G401 (cell line): ENCODE data around the gene ALG14. TPM values are rescaled to one million over a fixed set of nuclear protein-coding genes. Genes with fewer than 3 reads are reported as not detected.
A peak's percentile ranks its signal among the peaks of the same experiment; 100 is the strongest.
"Not testable (repeated sequence)": the region's sequence is repeated elsewhere in the genome, so short reads cannot be mapped to it uniquely, and the experiment has no call there.

Experiments used
- DNase-seq: peaks from one replicate; pipeline ENCODE4 v3.0.0-alpha.2; 2015; ENCODE audit warnings: low spot score
- in situ Hi-C: cut with HindIII; loops from 2 replicates; pipeline ENCODE4 v1.10.0; 2016; ENCODE audit warnings: low sequenced_read_pairs, mixed read lengths
- total RNA-seq: library from RNA; depleted of rRNA; stranded (reverse); fragments of >200 nt; shearing (Covaris generic); gene quantifications from 2 replicates; pipeline ENCODE4 v1.2.3, GENCODE V29; 2014

The ALG14 gene
- total RNA-seq, 1 experiment from 2014 or later: 1.8 TPM

GRCh38 chr1:95049935-95050334 is 22.8 kb downstream of the ALG14 start:
- in situ Hi-C loops: no loop called here

DNA sequence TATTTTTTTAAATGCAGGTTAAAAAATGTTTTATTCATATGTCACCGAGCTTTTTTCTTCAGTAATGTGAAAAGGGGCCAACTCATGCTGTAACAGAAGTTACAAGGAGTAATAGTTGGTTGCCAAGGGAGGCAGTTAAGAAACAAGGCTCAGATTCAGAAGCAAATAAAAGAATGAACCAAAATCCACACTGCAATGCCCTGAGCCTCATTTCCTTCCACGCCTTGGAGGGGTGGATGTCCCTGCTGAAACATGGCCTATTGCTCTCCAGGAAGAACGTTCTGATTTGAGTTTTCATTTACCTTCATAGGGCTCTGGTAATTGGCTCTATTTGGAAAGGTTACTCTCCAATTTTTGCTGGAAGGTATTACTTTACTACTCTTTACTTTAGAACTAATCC is 24.4 kb downstream of the ALG14 start:
- DNase-seq: no peak
- in situ Hi-C loops: no loop called here

More at GRCh38 chr1:95049935-95050334, 22.8 kb downstream of the ALG14 start:
- DNase-seq: no peak

- DNase-seq, in situ Hi-C loops: not testable (repeated sequence)
Observed at GRCh38 chr1:95047624-95048023, 25.1 kb downstream of the ALG14 start.

DNA sequence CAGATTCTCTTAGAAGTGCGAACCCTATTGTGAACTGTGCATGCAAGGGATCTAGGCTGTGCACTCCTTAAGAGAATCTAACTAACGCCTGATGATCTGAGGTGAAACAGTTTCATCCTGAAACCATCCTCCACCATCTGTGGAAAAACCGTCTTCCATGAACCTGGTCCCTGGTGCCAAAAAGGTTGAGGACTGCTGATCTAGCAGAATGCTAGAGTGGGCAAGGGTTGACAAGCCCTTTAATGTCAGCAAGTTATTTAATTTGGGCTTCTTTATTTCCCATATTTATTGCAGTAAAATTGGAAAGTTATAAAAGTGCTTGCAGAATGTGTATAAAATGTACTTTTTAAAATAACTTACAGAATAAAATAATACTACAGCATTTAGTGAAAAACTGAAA is 26.4 kb downstream of the ALG14 start:
- no peak for DNase-seq
- in situ Hi-C loops: no loop called here

- in situ Hi-C loops: no loop called here
- DNase-seq: peak; percentile 92
Observed at GRCh38 chr1:95043141-95043980, 29.4 kb downstream of the ALG14 start.

DNA sequence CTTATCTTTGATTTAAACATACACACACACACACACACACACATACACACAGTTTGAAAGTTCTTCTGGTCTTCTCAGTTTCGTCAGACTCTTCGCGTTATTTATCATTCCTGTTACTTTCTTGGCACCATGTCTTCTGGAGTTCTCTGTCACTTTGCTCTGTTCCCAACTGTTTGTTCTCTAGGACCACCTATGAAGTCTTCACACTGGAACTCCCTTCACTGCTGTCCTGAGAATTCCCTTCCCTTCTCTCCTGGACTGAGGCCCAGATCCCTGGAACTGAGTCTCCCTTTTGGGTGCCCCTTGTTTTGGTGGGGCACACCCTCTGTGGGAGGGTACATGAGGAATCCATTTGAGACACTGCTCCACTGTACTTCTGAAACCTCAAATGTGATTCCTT is 30.5 kb downstream of the ALG14 start:
- no peak for DNase-seq
- in situ Hi-C loops: no loop called here

DNA sequence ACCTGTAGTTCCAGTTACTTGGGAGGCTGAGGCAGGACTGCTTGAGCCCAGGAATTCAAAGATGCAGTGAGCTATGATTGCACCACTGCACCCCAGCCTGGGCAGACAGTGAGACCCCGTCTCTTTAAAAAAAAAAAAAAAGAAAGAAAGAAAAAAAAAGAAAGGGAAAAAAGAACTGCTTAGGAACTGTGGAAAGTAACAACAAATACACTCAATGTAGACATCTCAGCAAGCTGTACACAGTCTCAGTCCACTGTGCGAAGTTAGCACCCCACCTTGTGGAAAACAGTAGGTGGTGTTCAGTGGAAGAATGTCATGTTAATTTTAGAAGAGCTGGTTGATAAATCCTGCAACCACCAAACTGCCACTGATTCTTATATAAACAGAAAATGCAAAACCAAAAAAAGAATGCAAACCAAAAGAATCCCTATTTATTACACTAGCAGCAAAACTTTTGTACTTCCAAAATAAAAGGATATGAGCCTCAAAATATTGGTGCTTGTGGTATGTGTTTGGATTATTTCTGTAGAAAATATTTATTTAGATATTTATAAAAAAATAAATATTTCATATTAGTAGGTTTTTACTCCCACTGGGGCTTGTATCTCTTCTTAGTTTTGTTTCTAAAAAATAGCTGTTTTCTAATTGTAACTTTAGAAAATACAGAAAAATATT is 31.1 kb downstream of the ALG14 start:
- peak; percentile 87 for DNase-seq
- in situ Hi-C loops: no loop called here

GRCh38 chr1:95040032-95040525 is 32.7 kb downstream of the ALG14 start:
- in situ Hi-C loops: no loop called here

GRCh38 chr1:95039360-95040031 is 33.3 kb downstream of the ALG14 start:
- in situ Hi-C loops: no loop called here
- DNase-seq: no peak

More at GRCh38 chr1:95040032-95040525, 32.7 kb downstream of the ALG14 start:
- no peak for DNase-seq

- in situ Hi-C loops: no loop called here
- no peak for DNase-seq
Observed at GRCh38 chr1:95035536-95035935, 37.2 kb downstream of the ALG14 start.

DNA sequence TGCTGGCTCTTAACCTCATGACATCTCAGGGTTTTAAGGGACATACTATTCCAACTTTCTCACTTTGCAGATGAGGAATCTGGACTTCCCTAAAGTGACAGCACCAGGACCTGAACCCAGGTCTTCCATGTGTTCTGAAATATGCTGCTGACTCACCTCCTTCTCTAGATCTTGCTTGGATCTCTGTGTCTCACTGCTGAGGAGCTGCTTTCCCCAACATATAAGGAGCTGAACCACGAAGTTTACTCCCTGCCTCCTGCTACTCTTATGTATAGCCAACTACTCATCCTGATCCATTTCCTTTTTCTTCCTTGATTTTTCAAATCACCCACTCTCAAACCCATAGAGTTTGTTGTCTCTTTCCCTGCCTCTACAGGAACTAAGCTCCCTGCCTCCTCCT is 38.2 kb downstream of the ALG14 start:
- in situ Hi-C loops: no loop called here
- DNase-seq: no peak

- in situ Hi-C loops: no loop called here
- no peak for DNase-seq
Observed at GRCh38 chr1:95033843-95034242, 38.9 kb downstream of the ALG14 start.

DNA sequence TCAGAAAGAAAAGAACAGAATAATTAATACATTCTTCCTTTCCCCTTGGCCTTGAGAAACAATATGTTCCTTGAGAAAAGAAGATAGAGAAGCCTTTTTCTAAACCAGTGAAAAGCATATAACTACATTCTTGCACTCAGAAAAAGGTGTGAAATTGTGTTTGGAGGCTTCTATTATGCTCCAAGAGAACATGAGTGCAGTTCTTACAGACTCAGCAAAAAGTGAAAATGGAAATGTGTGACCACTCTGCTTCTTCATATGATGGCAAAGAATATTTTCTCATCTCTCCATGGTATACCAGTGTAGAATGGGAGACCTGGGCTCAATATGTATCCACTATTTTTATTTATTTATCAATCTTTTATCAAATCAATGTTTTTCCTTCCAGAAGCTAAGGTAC is 43.2 kb downstream of the ALG14 start:
- DNase-seq: no peak
- in situ Hi-C loops: no loop called here

DNA sequence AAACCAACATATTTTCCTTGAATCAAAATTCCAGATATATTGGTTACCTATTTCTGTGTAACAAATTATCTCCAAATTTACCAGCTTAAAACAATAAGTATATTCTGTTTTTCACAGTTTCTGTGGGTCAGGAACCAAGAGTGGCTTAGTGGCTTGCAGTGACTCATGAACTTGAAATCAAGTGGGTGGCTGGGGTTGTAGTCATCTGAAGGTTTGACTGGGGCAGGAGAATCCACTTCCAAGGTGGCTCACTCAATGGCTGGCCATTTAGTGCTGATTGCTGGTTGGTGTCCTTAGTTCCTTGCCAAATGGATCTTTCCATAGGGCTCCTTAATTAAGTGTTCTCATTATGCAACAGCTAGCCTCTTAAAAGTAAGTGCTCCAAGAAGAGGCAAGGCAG is 43.8 kb downstream of the ALG14 start:
- in situ Hi-C loops: no loop called here
- DNase-seq: no peak

- in situ Hi-C loops: no loop called here
- no peak for DNase-seq
Observed at GRCh38 chr1:95027046-95027445, 45.7 kb downstream of the ALG14 start.

GRCh38 chr1:95023399-95024043 is 49.2 kb downstream of the ALG14 start:
- DNase-seq: no peak
- in situ Hi-C loops: no loop called here

DNA sequence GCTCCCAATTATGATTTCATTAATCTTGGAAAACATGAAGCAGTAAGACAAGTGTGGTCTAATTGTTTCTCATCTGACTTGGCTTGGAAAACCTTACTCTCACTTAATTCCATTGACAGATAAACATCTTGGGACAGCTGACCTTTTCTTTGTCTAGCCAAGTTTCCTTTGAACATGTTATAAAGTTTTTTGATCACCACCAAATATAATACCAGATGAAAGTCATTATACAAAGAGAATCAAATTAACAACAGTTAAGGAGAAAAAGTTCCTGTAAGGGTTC is 50.2 kb downstream of the ALG14 start:
- in situ Hi-C loops: no loop called here
- no peak for DNase-seq

GRCh38 chr1:95021805-95022643 is 50.7 kb downstream of the ALG14 start:
- peak; percentile 81 for DNase-seq
- in situ Hi-C loops: no loop called here

DNA sequence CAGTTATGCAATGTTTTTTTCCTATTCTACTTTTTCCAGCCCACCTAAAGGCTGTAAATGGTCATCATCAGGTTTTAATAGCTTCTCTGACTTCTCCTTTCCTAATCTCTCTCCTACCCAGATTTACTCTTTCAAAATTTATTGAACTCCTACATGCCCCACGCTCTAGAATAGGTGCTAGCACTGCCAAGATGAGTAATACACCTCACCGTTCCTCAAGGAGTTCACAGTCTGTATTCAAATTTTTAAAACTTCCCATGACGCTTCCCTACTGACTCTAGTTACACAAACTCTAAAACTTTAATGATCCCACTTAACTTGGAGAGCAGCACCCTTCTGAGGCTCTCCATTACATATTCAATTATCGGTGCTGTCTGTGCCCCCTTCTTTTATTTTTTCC is 51.6 kb downstream of the ALG14 start:
- DNase-seq: no peak
- in situ Hi-C loops: no loop called here
